K562 (cell line): ENCODE measurements around the gene AK2. TPM values are rescaled to one million over a fixed set of nuclear protein-coding genes. Genes with fewer than 3 reads are reported as not detected.

Source experiments
- ARHGAP35 ChIP-seq: fragments of 450-650 bp; IDR thresholded peaks from 2 replicates; pipeline ENCODE4 v1.6.1; 2018; ENCODE audit not compliant: partially characterized antibody
- ARID3A ChIP-seq: IDR thresholded peaks from 2 replicates; pipeline ENCODE4 v1.6.1; 2012; ENCODE audit warnings: low read depth, low read length, improper control_type of control experiment, borderline replicate concordance
- FOXJ2 ChIP-seq: fragments of 200-800 bp; sonication (Bioruptor generic); IDR thresholded peaks from 2 replicates; pipeline ENCODE4 v1.6.1; 2016; ENCODE audit warnings: missing genetic modification characterization, missing compliant biosample characterization
- HDGF ChIP-seq: fragments of 450-650 bp; IDR thresholded peaks from 2 replicates; pipeline ENCODE4 v1.6.1; 2016
- IRF1 ChIP-seq: sonication (generic); formaldehyde crosslinking; IDR thresholded peaks from 2 replicates; pipeline ENCODE4 v1.8.0; 2022; ENCODE audit warnings: missing genetic modification reagents, mild to moderate bottlenecking, borderline replicate concordance
- LCOR ChIP-seq: sonication (generic); formaldehyde crosslinking; IDR thresholded peaks from 2 replicates; pipeline ENCODE4 v1.8.0; 2022; ENCODE audit warnings: mild to moderate bottlenecking, missing genetic modification reagents
- MAX ChIP-seq: sonication (generic); formaldehyde crosslinking; IDR thresholded peaks from 2 replicates; pipeline ENCODE4 v1.9.0; 2022; ENCODE audit warnings: mild to moderate bottlenecking, missing genetic modification reagents
- MYC ChIP-seq, 2 experiments: fragments of 250-450 bp in 1 of 2; sonication (Bioruptor Pico) in 1 of 2; IDR thresholded peaks; 2 replicates each; pipeline versions ENCODE4 v1.5.1 to v1.6.1; 2012 to 2021; ENCODE audit warnings: low read depth in 2 of 2, borderline replicate concordance in 1 of 2, improper control_type of control experiment in 1 of 2, low read length in 1 of 2, mild to moderate bottlenecking in 1 of 2, moderate library complexity in 1 of 2
- NCOA2 ChIP-seq, 2 experiments: fragments of 450-650 bp; IDR thresholded peaks; 2 replicates each; pipeline ENCODE4 v1.6.1; 2018; ENCODE audit warnings: mild to moderate bottlenecking in 2 of 2, moderate library complexity in 1 of 2; ENCODE audit not compliant: partially characterized antibody in 2 of 2
- NUFIP1 ChIP-seq: fragments of 450-650 bp; IDR thresholded peaks from 2 replicates; pipeline ENCODE4 v1.6.1; 2018; ENCODE audit not compliant: partially characterized antibody
- PKNOX1 ChIP-seq: fragments of 450-650 bp; IDR thresholded peaks from 2 replicates; pipeline ENCODE4 v1.6.1; 2016
- SAP30 ChIP-seq: fragments of 200-600 bp; sonication (generic); IDR thresholded peaks from 2 replicates; pipeline ENCODE4 v1.6.1; 2012; ENCODE audit warnings: borderline replicate concordance, low read depth, mild to moderate bottlenecking, moderate library complexity, low read length, control low read depth, inconsistent platforms; ENCODE audit not compliant: insufficient read depth, poor library complexity, severe bottlenecking
- SIN3A ChIP-seq, 2 experiments: fragments of 150-350 bp in 1 of 2; IDR thresholded peaks; 2 replicates each; pipeline ENCODE4 v1.6.1; 2011 to 2016; ENCODE audit warnings: borderline replicate concordance in 2 of 2, low read depth in 2 of 2, low read length in 2 of 2, mild to moderate bottlenecking in 2 of 2, moderate library complexity in 2 of 2; ENCODE audit not compliant: control insufficient read depth in 1 of 2
- TRIM24 ChIP-seq, 2 experiments: fragments of 450-650 bp; IDR thresholded peaks; 2 replicates each; pipeline ENCODE4 v1.6.1; 2016
- USF1 ChIP-seq: sonication (generic); formaldehyde crosslinking; IDR thresholded peaks from 2 replicates; pipeline ENCODE4 v1.9.0; 2022; ENCODE audit warnings: mild to moderate bottlenecking, missing genetic modification reagents
- USF2 ChIP-seq: sonication (generic); formaldehyde crosslinking; IDR thresholded peaks from 2 replicates; pipeline ENCODE4 v1.5.0; 2020; ENCODE audit warnings: missing genetic modification reagents
- ZBTB17 ChIP-seq: fragments of 450-650 bp; formaldehyde crosslinking; IDR thresholded peaks from 2 replicates; pipeline ENCODE4 v1.4.0; 2020; ENCODE audit warnings: mild to moderate bottlenecking
- ZEB2 ChIP-seq: fragments of 450-650 bp; IDR thresholded peaks from 2 replicates; pipeline ENCODE4 v1.6.1; 2016
- ZNF224 ChIP-seq: sonication (generic); formaldehyde crosslinking; IDR thresholded peaks from 2 replicates; pipeline ENCODE4 v1.8.0; 2022; ENCODE audit warnings: mild to moderate bottlenecking, missing genetic modification reagents
- ZNF766 ChIP-seq: fragments of 200-800 bp; sonication (Bioruptor generic); conservative IDR thresholded peaks from 2 replicates; pipeline ENCODE4 v1.6.1; 2016; ENCODE audit warnings: missing genetic modification characterization, missing compliant biosample characterization
- polyA plus RNA-seq, 8 experiments: library from polyadenylated mRNA; depleted of rRNA in 4 of 8; stranded (reverse) in 5 of 8; unstranded in 3 of 8; fragments of >200 nt; fragmentation: Nextera tagmentation in 2 of 8; fragmentation: Illumina TruSeq in 1 of 8; extraction: Ambion mirVana in 2 of 8; extraction: Trizol in 1 of 8; gene quantifications; 2 replicates each; pipeline versions ENCODE4 v1.2.1 to v1.2.3, GENCODE V29; 2011 to 2014; ENCODE audit warnings: inconsistent platforms in 1 of 8, missing spikeins in 1 of 8
- total RNA-seq, 7 experiments: library from RNA; depleted of rRNA in 6 of 7; stranded (reverse); fragments of >200 nt in 6 of 7; fragmentation: Illumina TruSeq in 2 of 7; extraction: Trizol in 2 of 7; gene quantifications; 2 replicates each; pipeline versions ENCODE4 v1.2.1 to v1.2.3, GENCODE V29; 2011 to 2021; ENCODE audit warnings: low replicate concordance in 1 of 7

AK2 gene
- total and polyA plus RNA-seq, 9 of the 15 experiments (the other 6 are each of a cell fraction or from before 2014, with no cell fraction given), result 105 to 1,050 (median 509) TPM

- TF ChIP-seq ZEB2 (peak; percentile 39; the same call in 1 of the 2 replicates), MYC (IDR thresholded peaks at IDR 0.05; ENCODE audit: low read depth, low read length) (peak; percentile 97), MYC (CRISPR knock-in tag; IDR thresholded peaks at IDR 0.05; ENCODE audit: borderline replicate concordance, low read depth) (no peak), ARID3A (0 out of 2 replicates have a peak, but pooled peaks have one; percentile 29), NUFIP1 (no peak), MAX (CRISPR knock-in tag) (peak; percentile 84), ARHGAP35 (peak; percentile 42), ZNF766 (CRISPR knock-in tag) (0 out of 2 replicates have a peak, but pooled peaks have one; percentile 47), USF1 (CRISPR knock-in tag) (peak; percentile 85), SAP30 (peak; percentile 16), ZBTB17 (CRISPR knock-in tag) (no peak), LCOR (CRISPR knock-in tag) (0 out of 2 replicates have a peak, but pooled peaks have one; percentile 13), ZNF224 (no peak), HDGF (peak; percentile 45; the same call in 1 of the 2 replicates), IRF1 (CRISPR knock-in tag) (0 out of 2 replicates have a peak, but pooled peaks have one; percentile 68), PKNOX1 (peak; percentile 27), NCOA2 (IDR thresholded peaks at IDR 0.05; ENCODE audit: partially characterized antibody in 2 of 2) (no peak), FOXJ2 (tag) (no peak), USF2 (CRISPR knock-in tag) (peak; percentile 53), TRIM24 (IDR thresholded peaks at IDR 0.05) (no peak), SIN3A (IDR thresholded peaks at IDR 0.05; ENCODE audit: borderline replicate concordance in 2 of 2, control insufficient read depth in 1 of 2, low read depth in 2 of 2, low read length in 2 of 2) (peak; percentile 65 to 87; a peak in 2 of 4 replicates)
These were observed 595 bp downstream of the AK2 start (continued) for GRCh38 chr1:33036051-33036525.
